22Rv1 (cell line): ENCODE measurements around the gene PCDH20.

Experiments
- ZFX ChIP-seq: fragments of 450-650 bp; IDR thresholded peaks from 2 replicates; pipeline ENCODE4 v1.6.1; 2017; ENCODE audit warnings: antibody characterized with exemption, borderline replicate concordance
- TF ChIP-seq, protein P1 (sequence below): fragments of 450-650 bp; IDR thresholded peaks from 2 replicates; pipeline ENCODE4 v1.5.1; 2017; ENCODE audit warnings: mild to moderate bottlenecking

GRCh38 chr13:61410669-61411297 is 4.9 kb downstream of the PCDH20 start:
- TF ChIP-seq, protein P1, sequence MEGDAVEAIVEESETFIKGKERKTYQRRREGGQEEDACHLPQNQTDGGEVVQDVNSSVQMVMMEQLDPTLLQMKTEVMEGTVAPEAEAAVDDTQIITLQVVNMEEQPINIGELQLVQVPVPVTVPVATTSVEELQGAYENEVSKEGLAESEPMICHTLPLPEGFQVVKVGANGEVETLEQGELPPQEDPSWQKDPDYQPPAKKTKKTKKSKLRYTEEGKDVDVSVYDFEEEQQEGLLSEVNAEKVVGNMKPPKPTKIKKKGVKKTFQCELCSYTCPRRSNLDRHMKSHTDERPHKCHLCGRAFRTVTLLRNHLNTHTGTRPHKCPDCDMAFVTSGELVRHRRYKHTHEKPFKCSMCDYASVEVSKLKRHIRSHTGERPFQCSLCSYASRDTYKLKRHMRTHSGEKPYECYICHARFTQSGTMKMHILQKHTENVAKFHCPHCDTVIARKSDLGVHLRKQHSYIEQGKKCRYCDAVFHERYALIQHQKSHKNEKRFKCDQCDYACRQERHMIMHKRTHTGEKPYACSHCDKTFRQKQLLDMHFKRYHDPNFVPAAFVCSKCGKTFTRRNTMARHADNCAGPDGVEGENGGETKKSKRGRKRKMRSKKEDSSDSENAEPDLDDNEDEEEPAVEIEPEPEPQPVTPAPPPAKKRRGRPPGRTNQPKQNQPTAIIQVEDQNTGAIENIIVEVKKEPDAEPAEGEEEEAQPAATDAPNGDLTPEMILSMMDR = peak; percentile 88
- no peak for TF ChIP-seq ZFX
